Putamen (tissue), 1 donor: ENCODE results near the gene CCDC175.

ENCODE experiments used
- DNase-seq: peaks from one replicate; pipeline ENCODE4 v3.0.0-alpha.2; 2016; ENCODE audit warnings: low spot score

Gene CCDC175

DNA sequence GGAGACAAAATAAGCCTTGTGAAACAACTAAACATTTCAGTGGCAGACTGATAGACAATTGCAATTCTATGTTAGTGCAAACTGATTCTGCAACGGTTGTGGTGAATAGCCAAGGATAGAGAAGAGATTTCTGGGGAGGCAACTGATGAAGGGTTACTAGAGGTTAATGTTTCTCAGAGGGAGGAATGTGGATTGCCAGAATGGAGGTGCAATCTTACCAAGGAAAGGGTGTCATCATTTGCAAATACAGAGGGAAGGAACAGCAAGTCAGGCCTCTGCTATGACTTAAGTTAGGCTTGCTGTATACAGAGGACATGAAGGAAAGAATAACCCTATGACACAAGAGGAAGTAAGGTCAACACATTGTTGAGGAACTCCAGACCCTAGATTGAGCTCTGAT lies 35.8 kb downstream of the CCDC175 start:
- DNase-seq, result no peak

DNA sequence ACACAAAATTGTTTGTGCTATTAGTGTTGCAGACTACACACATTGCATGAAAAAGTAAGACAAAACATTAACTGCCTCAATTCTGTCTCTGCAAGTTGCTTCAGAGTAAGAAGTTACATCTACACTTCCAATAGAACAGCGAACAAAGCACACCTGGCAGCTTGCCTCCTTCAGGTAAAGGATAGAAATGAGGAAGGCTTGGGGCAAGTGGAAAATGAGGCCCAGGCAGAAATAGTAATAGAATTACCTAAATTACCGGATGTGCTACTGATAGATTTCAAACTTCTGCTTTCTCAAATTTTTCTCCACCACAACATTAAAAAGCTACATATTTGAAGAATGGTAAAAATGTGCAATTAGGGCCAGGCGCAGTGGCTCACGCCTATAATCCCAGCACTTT lies 37.7 kb downstream of the CCDC175 start:
- DNase-seq, result no peak

DNA sequence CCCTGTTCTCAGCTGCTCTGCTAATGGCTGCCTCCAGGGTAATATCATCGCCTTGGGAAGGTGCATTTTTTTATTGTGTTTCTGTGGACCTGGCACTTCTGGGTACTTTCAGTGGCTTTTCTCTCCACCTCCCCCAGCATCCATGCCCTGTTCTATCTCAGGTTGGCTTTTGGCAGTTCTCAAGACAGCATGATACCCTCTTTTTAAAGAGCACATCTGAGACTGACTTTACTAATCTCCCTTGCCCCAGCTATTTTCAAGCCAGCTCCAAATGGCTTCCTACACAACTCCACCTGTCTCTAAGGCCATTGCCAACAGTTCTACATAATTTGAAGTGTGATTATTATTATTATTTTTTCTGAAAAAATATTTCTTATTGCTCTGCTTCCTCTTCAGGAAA lies 39.1 kb downstream of the CCDC175 start:
- DNase-seq, result no peak

DNA sequence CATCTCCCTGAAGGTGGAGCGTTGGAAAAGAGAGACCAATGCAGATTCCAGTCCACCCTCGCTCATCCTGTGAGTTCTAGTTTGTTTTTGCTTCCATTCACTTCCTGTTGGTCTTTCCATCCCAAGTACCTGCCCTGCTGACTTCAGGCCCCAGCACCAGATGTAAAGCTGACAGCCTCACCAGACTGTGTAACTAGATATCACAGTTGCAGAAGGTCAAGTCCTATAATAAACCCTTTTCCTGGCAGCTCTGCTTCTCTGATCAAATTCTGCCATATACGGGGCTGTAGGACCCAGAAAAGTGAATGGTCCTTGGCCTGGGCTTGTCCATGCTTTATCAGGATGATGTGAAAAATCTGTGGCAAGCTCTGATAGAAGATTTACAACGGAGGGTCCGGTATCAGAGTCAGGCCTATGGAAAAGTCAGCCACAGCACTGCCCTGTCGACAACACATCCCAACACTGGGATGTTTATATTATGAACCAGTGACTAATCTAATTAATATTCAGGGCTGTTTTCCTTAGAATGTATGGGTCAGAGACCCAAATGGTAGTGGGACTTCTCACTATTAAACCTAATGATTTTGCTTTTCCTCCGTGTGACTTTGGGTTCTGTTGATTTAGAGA lies 42.1 kb downstream of the CCDC175 start:
- no peak for DNase-seq

DNA sequence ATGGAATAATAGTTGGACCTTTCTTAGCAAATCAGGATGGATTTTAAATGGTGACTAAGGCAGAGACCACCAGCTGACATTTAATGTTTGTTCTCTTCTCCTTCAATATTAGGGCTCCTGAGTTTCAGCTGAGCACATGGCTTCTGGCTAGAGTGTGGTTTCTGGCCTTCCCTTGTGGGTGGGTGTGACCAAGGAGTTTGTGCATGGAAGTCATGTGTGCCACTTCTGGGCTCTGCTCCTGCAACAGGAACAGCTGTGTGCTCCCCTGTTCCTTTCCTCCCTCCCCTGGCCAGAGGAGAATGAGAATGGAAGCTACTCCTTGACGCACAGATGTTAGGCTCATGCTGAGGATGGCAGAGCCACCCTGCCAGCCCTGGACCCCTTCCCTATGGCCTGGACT lies 44.2 kb downstream of the CCDC175 start:
- DNase-seq, result no peak

DNA sequence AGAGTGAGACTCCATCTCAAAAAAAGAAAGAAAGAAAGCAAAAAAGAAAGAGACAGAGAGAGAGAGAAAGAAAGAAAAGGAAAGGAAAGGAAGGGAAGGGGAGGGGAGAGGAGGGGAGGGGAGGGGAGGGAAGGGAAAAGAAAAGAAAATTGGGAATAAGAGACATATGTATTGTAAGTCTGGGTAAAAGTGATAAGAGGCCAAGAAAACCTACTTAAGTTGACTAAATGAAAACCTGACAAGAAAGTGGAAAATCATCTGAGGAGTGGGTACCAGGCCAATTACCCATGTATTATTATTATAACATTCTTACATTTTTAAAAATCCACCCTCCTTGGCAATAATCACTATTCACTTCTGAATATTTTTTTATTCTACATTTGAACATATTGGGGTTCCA lies 46.3 kb downstream of the CCDC175 start:
- no peak for DNase-seq

DNA sequence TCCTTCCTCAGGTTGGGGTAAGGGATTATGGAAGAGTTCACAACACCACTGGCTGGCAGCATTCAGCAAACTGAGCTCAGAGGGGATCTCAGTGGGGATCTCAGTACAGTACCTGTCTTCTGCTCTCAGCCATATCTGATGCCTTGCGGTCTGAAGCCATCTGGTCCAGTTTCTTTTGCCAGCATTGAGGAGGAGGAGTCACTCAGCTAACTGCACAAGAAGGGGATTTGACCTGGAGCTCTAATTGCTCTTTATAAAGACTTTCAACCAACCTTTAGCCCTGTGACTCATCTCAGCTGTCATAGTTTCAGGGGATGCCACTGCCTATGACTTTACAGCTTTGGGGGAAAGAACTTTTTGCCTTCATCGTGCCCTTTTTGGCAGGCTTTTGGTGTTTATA lies 47.4 kb downstream of the CCDC175 start:
- DNase-seq, result no peak

DNA sequence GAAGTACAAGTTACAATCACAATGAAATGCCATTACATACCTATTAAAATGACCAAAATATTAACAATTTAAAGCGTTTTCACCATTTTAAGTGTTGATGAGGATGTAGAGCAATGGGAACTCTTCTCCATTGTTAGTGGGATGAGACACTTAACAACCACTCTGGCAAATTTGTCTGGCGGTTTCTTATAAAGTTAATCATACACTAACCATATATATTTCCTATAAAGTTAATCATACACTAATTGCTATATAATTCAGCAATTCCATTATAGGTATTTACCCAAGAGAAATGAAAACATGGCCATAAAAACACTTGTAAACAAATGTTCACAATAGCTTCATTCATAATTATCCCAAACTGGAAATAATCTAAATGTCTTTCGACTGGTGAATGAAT lies 56.4 kb downstream of the CCDC175 start:
- DNase-seq, result no peak

DNA sequence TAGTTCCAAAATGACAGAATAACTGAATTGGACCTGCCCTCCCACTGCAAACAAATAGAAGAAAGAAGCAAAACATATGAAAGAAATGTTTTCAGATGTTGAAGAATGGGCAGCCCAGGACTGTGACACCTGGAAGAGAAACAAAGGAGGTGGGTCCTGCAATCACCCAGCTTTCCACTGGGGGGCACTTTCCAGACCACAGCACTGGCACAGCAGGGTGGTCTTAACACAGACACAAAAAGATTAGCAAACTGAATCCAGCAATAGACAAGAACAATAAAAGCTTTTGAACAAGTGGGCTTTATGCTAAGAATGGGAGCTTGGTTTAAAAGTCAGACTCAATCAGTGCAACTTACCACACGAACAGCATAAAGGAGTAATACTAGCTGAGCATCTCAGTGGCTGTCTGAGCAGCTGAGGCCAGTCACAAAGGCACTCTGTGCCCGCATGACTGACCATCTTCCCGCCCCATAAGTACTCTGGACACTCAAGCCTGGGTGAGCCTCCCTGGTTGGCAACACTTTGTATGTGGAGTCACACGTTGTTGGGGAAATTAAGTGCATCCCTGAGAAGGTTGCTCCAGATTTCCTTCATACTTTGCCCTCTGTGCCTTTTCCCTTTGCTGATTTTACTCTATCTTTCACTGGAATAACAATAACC lies 64.6 kb downstream of the CCDC175 start:
- DNase-seq, result no peak

DNA sequence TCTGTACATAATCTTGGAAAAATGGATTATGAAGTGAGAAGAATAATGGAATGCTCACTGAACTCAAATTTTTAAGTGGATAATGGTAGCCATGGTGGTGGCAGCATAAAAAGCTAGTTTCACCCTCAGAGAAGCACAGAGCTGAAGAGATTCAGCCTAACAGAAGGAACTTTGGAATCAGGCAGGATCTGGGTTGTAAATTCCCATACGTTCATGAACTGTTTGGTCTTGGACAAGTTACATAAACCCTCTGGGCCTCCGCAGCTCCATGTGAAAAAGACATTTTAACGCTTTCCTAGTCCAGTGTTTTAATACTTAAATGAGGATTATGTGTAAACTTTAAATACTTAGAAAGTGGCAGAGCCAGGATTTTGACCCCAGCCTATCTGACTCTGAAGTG lies 65.6 kb downstream of the CCDC175 start:
- no peak for DNase-seq

DNA sequence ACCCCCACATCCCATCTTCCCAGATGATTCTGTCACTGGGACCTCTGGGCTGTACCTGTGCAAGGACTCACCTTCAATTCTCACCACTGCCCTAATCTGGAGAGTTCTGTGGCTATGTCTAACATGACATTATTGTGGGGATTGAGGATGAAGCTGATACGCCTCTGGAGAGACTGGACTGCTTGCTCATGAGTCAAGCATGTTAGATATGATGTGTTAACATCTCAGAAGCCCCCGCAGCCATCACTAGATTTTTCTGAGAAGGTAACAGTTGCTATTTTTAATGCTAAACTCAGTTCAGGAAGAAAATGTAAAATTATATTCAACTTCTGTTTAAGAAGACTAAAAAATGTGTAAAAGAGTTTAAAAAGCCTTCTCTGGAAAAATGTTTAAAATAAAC lies 66.6 kb downstream of the CCDC175 start:
- DNase-seq, result no peak

DNA sequence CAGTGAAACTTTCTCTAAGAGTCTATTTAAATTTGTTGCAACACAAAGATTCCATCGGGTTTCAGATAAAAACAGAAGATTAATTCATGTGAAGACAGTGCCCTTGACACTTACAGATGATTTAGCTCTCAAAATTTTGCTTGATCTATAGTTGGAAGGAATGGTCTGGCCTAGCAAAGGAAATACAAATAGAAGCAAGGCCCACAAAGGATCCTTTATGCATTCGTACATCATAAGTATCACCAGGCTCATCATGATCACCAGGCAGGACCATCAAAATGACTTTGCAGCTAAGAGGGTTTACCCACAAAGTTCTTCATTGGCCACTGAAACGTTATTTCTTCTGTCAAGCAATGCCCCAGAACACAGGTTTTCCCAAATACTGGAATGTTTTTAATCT lies 67.5 kb downstream of the CCDC175 start:
- DNase-seq, result no peak

DNA sequence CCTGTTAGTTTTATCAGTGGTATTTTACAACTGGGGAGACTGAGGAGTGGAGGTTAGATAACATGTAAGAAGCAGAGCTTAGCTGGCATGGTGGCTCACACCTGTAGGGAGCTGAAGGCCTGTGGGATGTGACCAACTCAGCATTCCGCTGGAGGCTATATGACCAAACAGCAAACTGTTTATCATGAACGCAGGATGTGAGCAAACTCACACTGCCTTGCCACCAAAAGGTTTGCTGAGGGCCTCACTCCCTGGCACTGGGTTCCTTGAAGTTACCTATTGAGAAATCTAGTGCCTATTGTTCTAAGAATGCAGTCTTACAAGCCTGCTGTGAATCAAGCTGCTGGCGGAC lies 68.9 kb downstream of the CCDC175 start:
- no peak for DNase-seq

DNA sequence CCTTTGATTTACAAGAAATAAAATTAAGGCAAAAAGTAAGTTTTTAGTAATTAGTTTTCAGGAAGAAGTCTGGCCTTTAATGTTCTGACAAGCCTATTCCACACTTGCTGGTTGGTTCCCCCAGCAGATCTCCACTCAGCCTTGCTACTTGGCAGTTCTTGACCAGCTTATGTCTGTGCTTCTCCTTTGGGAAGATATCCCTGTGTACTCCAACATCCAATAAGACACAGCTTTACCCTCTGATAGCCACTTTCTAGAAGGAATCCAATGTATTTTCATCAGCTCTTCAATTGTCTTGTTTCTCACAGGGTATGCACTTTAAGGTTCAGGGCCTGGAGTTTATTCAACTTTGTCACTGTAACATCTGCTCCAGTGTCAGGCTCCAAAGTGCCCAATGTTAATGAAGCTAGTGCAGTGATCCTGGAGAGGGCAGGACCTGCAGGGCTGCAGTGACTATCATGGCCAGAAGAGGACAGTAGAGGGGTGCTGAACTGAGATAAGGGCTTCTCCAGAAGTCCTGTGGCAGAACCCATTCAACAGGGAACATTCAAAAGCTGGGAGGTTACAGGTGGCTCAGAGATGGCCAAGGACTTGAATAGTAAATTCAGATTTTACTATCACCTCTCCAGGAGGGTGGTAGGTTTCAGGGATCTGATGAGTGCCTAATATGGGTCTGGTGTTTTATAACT lies 69.4 kb downstream of the CCDC175 start:
- peak; percentile 9 for DNase-seq

DNA sequence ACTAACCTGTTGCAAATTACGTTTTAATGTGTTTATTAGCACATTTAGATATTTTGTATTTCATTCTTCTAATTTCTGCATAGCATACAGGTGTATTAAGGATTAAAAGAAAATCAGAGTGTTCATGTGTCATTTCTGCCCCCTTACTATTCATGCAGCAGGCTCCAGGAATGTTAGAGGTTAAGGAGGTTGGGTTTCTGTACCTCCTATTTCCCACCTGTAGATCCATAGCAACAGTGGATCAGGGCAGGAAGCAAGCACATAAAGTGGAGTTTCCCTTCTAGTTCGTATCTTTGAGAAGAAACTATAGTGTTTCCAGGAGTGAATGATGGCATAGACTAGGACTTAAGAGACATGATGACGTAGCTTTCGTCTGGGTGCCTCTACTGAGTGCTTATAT lies 73.4 kb downstream of the CCDC175 start:
- DNase-seq, result no peak

DNA sequence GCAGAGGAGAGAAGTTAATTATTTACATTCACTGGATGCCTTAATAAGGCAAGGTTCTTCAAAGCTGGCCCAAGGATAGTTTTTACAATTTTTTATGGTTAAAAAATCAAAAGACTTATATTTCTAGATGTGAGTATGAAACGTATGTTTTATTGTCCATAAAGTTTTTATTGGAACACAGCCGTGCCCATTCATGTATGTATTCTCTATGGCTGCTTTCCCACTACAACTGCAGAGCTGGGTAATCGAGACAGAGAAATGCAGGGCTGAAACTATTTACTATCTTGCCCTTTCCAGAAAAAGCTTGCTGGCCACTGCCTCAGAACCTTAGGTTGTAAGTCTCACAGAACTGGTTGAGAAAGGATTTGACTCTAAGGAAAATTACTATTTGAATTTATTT lies 75.9 kb downstream of the CCDC175 start:
- no peak for DNase-seq

DNA sequence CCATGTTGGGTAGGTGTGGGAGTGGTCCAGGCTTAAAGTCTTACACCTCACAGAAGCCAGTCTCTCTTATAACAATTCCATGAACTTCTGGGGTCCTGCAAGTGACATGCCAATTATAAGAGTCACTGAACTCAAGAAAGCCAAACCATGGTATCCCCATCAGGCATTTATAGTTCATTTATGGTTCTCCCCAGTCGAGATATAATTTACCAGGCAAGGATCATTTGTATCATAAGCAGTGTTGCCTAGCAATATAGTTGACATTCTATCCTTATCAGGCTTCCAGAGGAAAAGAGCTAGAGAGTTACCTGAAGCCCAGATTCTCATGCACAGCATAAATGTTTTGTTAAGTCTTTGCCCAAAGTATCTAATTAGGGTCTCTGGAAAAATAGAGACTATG lies 84.2 kb downstream of the CCDC175 start:
- no peak for DNase-seq

DNA sequence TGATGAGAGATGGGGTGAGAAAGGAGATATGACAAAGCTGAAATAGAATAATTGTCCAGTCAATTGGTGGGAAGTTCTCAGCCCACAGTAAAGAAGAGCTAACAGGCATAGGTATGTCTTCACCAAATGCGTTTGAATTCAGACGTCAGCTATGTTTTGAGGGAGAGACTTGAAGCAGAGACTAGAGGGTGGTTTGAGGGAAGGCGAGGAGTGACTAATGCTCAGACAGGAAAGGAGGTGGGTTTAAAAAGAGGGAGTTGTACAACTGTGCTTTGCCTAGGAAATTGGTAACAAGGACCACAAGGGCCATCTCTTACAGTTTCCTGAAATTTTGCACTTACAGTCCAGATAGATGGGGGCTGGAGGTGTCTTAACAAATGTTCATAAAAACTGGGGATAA lies 85.9 kb downstream of the CCDC175 start:
- no peak for DNase-seq

DNA sequence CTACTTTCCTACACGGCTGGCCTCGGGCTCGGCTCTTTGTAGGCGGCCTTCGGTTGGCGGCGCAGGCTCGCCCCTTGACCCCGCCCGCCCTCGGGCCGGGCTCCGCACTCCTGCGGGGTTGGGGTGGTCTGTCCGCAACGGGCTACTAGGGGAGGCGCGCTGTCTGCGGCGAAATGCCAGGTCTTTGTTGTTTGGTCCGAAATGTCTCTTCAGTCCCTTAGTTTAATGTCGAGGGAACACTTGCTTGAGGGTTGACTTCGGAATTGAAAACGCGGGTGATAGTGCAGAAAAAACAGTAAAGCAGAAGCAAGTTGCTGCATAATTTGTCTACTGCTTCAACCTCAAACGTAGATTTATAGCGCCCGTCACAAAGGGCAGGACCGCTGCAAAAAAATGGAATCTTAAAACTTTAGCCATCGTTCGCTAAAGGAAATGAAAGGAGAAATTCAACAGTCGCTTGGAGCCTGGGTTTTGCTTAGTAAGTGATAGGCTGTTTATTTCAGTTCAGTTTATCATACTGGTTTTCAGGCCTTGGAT lies 91.9 kb downstream of the CCDC175 start:
- DNase-seq, result no peak

DNA sequence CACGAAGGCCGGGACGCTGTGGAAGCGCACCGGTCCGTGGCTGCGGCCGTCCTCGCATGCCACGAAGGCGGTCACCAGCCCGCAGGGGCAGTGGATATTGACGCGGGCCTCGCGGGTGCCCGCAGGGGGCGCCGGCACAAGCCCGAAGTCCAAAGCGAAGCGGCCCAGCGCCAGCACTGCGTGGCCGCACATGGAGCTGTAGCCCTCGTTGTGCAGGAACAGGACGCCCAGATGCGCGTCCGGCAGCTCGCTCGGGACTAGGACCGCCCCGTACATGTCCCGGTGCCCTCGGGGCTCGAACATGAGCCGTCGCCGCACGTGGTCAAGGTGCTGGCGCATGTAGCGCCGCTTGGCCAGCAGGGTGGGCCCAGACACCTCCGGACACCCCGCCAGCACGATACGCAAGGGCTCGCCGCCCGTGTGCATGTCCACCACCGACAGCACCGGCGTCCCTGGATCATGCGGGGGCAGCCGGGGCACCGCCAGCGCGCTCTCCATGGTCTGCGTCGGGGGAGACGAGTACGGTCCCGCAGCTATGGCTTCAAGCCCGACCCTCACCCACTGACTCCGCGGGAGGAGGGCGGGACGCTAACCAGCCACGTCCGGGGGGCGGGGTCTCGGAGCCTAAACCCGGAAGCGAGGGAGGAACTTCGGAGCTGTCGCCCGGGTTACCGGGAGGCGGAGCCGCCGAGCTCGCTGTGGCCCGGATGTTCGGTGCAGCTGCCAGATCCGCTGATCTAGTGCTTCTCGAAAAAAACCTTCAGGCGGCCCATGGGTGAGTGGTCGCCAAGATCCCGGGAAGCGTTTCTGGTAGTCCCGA lies 92.6 kb downstream of the CCDC175 start, which contains the start of the genes JKAMP and L3HYPDH:
TSS of gene JKAMP (plus strand) at position 699 of the 820 bp plus-strand sequence. CDS start at position 772, 73 bp downstream.
TSS of gene L3HYPDH (minus strand) at position 590 of the 820 bp plus-strand sequence. CDS start at position 498, 92 bp downstream.
- DNase-seq, result peak; percentile 95

DNA sequence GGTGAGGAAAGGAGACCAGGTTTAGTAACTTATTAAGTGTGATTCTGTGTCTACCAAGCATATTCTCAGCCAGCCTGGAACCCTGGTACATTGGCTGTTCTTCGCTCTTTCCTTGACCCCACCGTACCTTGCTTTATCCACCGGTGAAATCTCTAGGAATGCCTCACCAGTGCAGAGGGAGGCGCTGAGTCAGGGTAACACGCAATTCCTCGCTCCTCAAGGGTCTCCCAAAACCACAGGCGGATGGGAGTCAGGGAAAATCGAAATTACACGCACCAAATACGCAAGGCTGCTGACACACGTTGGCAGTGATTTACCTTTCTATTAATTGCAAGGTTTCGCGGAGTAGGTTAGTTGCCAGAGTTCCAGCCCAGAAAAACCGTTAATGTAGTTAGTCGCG lies 93.2 kb downstream of the CCDC175 start:
- DNase-seq, result no peak
